ENCODE measurements around the gene PPM1F. TPM values are rescaled to one million over a fixed set of nuclear protein-coding genes. Genes with fewer than 3 reads are reported as not detected.
A peak's percentile ranks its signal among the peaks of the same experiment; 100 is the strongest.

PPM1F gene, protein sequence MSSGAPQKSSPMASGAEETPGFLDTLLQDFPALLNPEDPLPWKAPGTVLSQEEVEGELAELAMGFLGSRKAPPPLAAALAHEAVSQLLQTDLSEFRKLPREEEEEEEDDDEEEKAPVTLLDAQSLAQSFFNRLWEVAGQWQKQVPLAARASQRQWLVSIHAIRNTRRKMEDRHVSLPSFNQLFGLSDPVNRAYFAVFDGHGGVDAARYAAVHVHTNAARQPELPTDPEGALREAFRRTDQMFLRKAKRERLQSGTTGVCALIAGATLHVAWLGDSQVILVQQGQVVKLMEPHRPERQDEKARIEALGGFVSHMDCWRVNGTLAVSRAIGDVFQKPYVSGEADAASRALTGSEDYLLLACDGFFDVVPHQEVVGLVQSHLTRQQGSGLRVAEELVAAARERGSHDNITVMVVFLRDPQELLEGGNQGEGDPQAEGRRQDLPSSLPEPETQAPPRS
- 21.4 and 24.6 TPM in 2 replicates for total RNA-seq (2014; rRNA removed; shearing (Covaris generic))
- 49.5 and 51.4 TPM in 2 replicates for polyA plus RNA-seq (2014; cell fraction: nucleus; rRNA removed)

DNA sequence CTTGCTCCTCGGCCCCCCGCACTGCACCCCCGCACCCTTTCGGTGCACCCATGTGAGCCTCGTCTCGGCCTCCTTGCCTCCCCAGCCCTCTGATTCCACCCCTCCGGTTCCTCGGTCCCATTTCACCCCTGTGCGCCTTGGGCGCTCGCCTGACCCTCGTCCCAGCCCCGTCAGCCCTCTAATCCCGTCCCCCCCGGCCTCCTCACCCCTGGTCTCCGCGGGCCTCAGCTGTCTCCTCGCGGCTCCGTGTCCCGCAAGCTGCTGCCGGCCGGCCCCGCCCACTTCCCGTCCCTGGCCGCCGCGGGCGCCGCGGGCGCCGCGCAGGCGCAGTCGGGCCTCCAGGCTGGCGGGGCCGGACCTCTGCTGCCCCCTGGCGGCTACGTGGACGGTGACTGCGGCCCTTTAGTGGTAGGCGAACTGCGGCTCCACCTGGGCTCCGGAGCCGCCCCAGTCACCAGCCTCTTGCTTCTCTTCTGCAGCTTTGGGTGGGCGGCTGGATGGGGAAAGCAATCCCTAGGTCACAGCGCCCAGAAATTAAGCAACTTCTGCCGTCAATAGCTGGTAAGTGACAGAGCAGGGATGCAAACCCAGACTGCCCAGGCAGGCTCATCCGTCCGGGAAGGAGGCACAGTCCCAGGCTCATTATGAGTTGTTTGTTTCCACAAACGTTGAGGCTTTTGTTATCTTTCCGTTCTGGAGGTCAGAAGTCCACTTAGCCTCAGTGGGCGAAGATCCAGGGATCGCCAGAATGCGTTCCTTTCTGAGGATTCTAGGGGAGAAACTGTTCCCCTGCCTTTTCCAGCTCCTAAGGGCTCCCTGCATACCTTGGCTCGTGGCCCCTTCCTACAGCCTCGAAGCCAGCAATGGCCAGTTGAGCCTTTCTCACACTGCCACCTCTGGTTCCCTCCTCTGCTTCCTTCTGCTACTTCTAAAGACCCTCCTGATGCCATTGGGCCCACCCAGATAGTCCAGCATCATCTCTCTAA is at the start of gene PPM1F:
TSS of gene PPM1F (minus strand) at position 263 of the 986 bp plus-strand sequence. CDS start 6,800 bp downstream, outside the sequence.
- DNase-seq (ENCODE audit: extremely low read depth, low read depth) = peak; percentile 68

GRCh38 chr22:22001664-22002525 is 49.2 kb upstream of the PPM1F start:
- DNase-seq (ENCODE audit: extremely low read depth, low read depth) = no peak

DNA sequence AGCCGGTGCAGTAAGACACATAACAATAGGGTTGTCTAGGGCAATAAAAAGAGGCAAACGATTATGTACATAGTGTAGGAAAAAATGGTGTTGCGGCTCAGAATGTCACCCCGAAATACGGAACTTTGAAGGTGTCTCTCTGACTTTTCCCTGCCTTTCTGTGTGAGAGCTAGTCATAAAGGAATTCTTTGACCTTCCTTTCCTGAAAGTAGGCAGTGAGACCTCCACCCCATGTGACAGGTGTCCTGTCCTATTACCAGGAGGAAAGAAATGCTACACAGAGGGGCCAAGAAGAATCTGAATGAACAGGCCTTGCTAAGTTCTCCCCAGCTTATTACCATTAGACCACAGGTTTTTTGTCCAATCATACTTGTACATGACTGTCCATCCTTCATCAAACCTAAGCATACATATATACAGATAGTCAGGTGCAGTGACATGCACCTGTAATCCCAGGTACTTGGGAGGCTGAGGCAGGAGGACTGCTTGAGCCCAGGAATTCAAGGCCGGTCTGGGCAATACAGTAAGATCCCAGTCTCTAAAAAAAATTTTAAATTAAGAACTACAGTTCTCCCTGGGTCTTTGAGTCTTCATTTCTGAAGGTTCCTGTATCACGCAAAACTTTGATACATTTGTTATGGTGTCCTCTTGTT is 46.1 kb upstream of the PPM1F start:
- DNase-seq (ENCODE audit: extremely low read depth, low read depth) = no peak

GRCh38 chr22:21996175-21996720 is 43.6 kb upstream of the PPM1F start:
- DNase-seq (ENCODE audit: extremely low read depth, low read depth) = no peak

- no peak for DNase-seq (ENCODE audit: extremely low read depth, low read depth)
Observed at GRCh38 chr22:21995660-21996059, 43.0 kb upstream of the PPM1F start.

DNA sequence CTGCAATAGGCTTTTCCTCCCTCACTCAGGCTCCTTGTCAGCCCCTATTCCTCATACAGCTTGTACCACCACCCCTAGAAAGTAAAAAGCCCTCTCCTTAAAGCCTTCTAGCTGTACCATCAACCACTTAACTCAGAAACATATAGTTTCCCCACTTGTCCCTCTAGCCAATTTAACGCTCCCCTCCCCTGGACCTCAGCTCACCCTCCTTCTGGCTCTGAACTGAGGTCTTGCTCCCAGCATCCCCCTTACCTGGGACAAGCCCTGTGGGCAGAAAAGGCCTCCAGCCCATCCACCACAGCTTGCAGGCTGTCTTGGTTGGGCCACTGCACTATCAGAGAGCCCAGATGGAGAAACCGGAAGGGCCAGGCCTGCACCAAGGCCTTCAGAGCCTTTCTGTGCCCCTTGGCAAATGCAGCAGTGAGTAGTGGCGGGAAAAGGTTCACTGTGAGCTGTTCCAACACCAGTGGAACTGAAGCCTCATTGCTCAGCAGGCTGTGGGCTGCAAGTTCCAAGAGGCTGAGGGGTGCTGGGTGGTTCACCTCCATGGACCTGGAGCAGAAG is 42.3 kb upstream of the PPM1F start:
- no peak for DNase-seq (ENCODE audit: extremely low read depth, low read depth)

DNA sequence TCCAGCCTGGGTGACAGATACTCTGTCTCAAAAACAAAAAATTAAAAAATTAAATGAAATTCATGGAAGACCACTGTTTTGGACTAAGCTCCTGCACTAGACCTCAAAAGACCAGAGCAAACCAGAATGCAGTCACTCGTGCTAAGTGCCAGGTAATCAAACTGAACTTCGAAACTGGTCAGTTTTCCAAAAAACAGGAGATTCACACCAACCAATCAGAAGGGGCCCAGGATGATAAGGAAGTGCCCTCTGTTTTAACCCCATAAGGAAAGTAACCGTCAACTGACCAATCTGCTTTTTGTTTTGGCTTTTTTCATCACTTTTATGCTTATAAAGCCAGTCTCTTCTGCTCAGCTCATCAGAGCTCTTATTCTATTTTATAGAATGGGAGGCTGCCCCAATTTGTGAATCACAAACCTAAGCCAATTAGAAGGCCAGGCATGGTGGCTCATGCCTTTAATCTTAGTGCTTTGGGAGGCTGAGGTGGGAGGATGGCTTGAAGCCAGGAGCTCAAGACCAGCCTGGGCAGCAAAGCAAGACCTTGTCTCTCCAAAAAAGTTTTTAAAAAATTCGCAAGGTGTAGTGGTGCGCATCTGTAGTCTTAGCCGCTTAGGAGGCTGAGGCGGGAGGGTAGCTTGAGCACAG is 40.1 kb upstream of the PPM1F start:
- no peak for DNase-seq (ENCODE audit: extremely low read depth, low read depth)

DNA sequence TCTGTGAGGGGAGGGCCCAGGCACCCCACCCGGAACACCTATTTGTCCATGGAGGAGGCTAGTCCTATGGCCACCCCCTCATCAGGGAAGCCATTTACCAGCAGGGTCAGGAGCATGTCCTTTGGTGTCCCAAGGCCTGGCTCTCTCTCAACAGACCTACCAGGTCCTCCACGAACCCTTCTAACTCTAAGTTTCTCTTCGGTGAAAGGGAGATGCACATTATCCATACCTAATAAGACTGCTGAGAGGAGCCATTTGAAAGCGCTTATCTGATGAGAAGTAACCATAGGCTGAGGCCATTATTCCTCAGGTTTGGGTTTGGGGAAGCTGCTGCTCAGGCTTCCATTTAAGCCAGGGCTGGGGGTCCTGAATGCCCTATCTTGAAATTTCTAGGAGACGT is 39.1 kb upstream of the PPM1F start:
- no peak for DNase-seq (ENCODE audit: extremely low read depth, low read depth)

GRCh38 chr22:21991304-21991596 is 38.6 kb upstream of the PPM1F start:
- no peak for DNase-seq (ENCODE audit: extremely low read depth, low read depth)

DNA sequence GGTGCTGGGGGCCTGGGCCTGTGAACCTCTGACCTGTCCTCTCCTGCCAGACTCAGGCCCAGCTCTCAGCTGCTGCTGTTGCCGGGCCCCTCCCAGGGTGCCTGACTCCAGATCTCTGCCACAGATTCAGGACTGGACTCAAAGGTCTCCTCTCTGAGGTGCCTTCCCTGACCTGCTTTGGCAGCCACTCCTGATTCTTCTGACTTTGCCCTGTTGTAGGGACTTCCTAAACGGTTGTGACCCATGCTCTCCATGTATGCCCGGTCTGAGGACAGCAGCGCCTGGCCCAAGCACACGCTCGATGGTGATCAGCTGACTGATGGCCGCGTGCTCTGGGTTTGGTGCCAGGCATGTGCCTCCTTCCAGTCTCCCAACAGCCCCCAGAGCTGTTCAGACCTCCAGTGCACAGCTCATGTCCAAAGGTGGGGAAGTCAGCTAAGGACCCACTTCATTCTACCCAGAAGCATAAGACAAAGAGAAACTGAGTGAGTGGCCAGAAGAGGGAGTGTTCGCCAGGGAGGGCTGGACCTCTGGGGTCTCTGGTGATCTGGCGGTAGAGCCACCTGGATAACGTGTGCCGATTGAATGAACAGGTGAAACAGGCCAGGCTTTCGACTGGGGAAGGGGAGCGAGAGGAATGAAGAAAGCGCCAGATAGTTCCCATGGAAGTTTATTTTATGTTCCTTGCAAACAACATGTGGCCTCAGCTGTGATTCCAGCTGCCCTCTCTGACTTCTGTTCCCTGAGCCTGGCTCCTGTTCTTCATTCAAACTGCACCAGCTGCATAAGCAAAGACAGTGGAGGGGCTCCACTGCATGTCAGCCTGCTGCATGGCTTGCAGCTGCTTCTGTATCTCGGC is 38.0 kb upstream of the PPM1F start:
- DNase-seq (ENCODE audit: extremely low read depth, low read depth) = no peak

- no peak for DNase-seq (ENCODE audit: extremely low read depth, low read depth)
Observed at GRCh38 chr22:21989049-21989448, 36.4 kb upstream of the PPM1F start.

- no peak for DNase-seq (ENCODE audit: extremely low read depth, low read depth)
Observed at GRCh38 chr22:21985214-21985613, 32.6 kb upstream of the PPM1F start.

DNA sequence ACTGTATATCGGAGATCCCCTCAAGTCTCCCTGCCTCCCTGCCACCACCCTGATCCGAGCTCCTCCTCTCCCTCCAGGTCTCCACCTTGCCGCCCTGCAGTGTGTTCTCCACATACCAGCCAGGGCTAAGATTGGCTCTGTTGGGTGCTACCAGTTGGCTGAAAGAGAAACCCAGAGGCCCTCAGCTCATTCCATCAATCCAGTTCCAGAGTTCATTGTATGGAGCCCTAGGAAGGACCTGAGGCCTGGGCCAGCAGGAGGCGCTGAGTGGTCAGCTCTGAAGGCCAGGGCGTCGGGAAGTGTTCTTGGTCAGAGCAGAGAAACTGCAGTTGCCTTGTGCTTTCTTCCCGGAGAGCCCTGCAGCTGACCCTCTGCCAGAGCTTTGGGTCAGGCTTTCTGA is 32.1 kb upstream of the PPM1F start:
- DNase-seq (ENCODE audit: extremely low read depth, low read depth) = no peak

- peak; percentile 60 for DNase-seq (ENCODE audit: extremely low read depth, low read depth)
Observed at GRCh38 chr22:21982338-21982965, 29.8 kb upstream of the PPM1F start, which contains the start of gene TOP3B. TSS of gene TOP3B (minus strand) at chr22:21982787. CDS start at chr22:21975709, 7,078 bp downstream.

- DNase-seq (ENCODE audit: extremely low read depth, low read depth) = no peak
Observed at GRCh38 chr22:21981874-21982273, 29.2 kb upstream of the PPM1F start.

- DNase-seq (ENCODE audit: extremely low read depth, low read depth) = no peak
Observed at GRCh38 chr22:21980547-21980946, 27.9 kb upstream of the PPM1F start.

All from NCI-H460 (cell line).